Esophagus squamous epithelium (tissue), 4 donors: Measurements from ENCODE around the gene VPS37B.

Experiments used
- CTCF ChIP-seq, 6 experiments: fragments of 450-650 bp in 4 of 6; fragments of 200-600 bp in 2 of 6; sonication (generic) in 2 of 6; IDR thresholded peaks; one replicate each; pipeline ENCODE4 v1.5.1; 2016 to 2019; ENCODE audit warnings: antibody characterized with exemption in 6 of 6, mild to moderate bottlenecking in 4 of 6, moderate library complexity in 4 of 6
- POLR2A ChIP-seq, 4 donors: fragments of 450-650 bp; IDR thresholded peaks; one replicate each; pipeline ENCODE4 v1.6.1; 2017; ENCODE audit warnings: antibody characterized with exemption in 4 of 4, mild to moderate bottlenecking in 4 of 4, moderate library complexity in 3 of 4

GRCh38 chr12:122871851-122872780, 23.8 kb downstream of the VPS37B start:
- TF ChIP-seq CTCF (IDR thresholded peaks at IDR 0.05) (no peak), POLR2A (IDR thresholded peaks at IDR 0.05) (no peak)
